Astrocyte (in vitro differentiated cells and primary cell): ENCODE measurements around the gene STRIP1. TPM values are rescaled to one million over a fixed set of nuclear protein-coding genes. Genes with fewer than 3 reads are reported as not detected.

Source experiments
- DNase-seq: peaks from one replicate; pipeline ENCODE4 v3.0.0-alpha.2; 2010; ENCODE audit warnings: low read depth
- FAIRE-seq: peaks from 2 replicates; lab custom pipeline; 2011; peaks lifted over from hg19 to GRCh38; lab: Jason Lieb, UNC
- H2AFZ ChIP-seq: 2 replicates; pipeline ENCODE4 v1.6.0; 2012; ENCODE audit warnings: low read depth, low read length, inconsistent platforms
- H3K27ac ChIP-seq: 2 replicates; pipeline ENCODE4 v1.5.1; 2011; ENCODE audit warnings: low read depth, low read length, inconsistent platforms
- H3K27me3 ChIP-seq: 2 replicates; pipeline ENCODE4 v1.6.0; 2011; ENCODE audit warnings: low read length, inconsistent platforms; ENCODE audit not compliant: insufficient read depth
- H3K36me3 ChIP-seq: 2 replicates; pipeline ENCODE4 v1.5.1; 2011; ENCODE audit warnings: low read length, inconsistent platforms; ENCODE audit not compliant: insufficient read depth
- H3K4me1 ChIP-seq: 2 replicates; pipeline ENCODE4 v1.5.1; 2011; ENCODE audit warnings: low read length, inconsistent platforms; ENCODE audit not compliant: insufficient read depth
- H3K4me2 ChIP-seq: 2 replicates; pipeline ENCODE4 v1.6.0; 2012; ENCODE audit warnings: low read length, inconsistent platforms
- H3K4me3 ChIP-seq: 2 replicates; pipeline ENCODE4 v1.5.1; 2011; ENCODE audit warnings: low read depth, mild to moderate bottlenecking, low read length, inconsistent platforms; ENCODE audit not compliant: insufficient read depth
- H3K79me2 ChIP-seq: 2 replicates; pipeline ENCODE4 v1.6.0; 2012; ENCODE audit warnings: mild to moderate bottlenecking, low read length, inconsistent platforms; ENCODE audit not compliant: insufficient read depth
- H3K9ac ChIP-seq: 2 replicates; pipeline ENCODE4 v1.6.0; 2012; ENCODE audit warnings: mild to moderate bottlenecking, low read length, inconsistent platforms
- H3K9me3 ChIP-seq: 2 replicates; pipeline ENCODE4 v1.5.1; 2012; ENCODE audit warnings: low read depth, mild to moderate bottlenecking, low read length, inconsistent platforms; ENCODE audit not compliant: insufficient read depth
- H4K20me1 ChIP-seq: 2 replicates; pipeline ENCODE4 v1.6.0; 2012; ENCODE audit warnings: low read length, inconsistent platforms; ENCODE audit not compliant: insufficient read depth
- H3K27ac Mint-ChIP-seq: one replicate; pipeline ENCODE4 v1.8.0; 2021; ENCODE audit warnings: mild to moderate bottlenecking, mixed read lengths; ENCODE audit not compliant: unreplicated experiment
- H3K27me3 Mint-ChIP-seq: one replicate; pipeline ENCODE4 v1.8.0; 2021; ENCODE audit warnings: low read depth, mixed read lengths; ENCODE audit not compliant: unreplicated experiment
- H3K36me3 Mint-ChIP-seq: one replicate; pipeline ENCODE4 v1.8.0; 2021; ENCODE audit warnings: low read depth, mixed read lengths; ENCODE audit not compliant: unreplicated experiment
- H3K4me1 Mint-ChIP-seq: one replicate; pipeline ENCODE4 v1.8.0; 2021; ENCODE audit warnings: low read depth, mixed read lengths; ENCODE audit not compliant: unreplicated experiment
- H3K4me3 Mint-ChIP-seq: one replicate; pipeline ENCODE4 v1.8.0; 2021; ENCODE audit warnings: mild to moderate bottlenecking, moderate library complexity, mixed read lengths; ENCODE audit not compliant: unreplicated experiment
- H3K9me3 Mint-ChIP-seq: one replicate; pipeline ENCODE4 v1.8.0; 2021; ENCODE audit warnings: mild to moderate bottlenecking, mixed read lengths; ENCODE audit not compliant: unreplicated experiment
- CTCF ChIP-seq: IDR thresholded peaks from 2 replicates; pipeline ENCODE4 v1.5.1; 2011; ENCODE audit warnings: low read depth, mild to moderate bottlenecking, inconsistent platforms, low read length, moderate library complexity; ENCODE audit not compliant: insufficient read depth
- EZH2 ChIP-seq: IDR thresholded peaks from 2 replicates; pipeline ENCODE4 v1.6.1; 2012; ENCODE audit warnings: mild to moderate bottlenecking, low read length, inconsistent platforms; ENCODE audit not compliant: insufficient read depth
- total RNA-seq: library from RNA; stranded (reverse); gene quantifications from 2 replicates; pipeline ENCODE4 v1.2.1, GENCODE V29; 2021

Gene STRIP1
- total RNA-seq, 1 donor from 2014 or later, result 40.8 TPM

- peaks cover 28% of the 10 kb centered on the region for H3K79me2 ChIP-seq
- H3K27ac ChIP-seq, result no peak overlapping the region
- TF ChIP-seq CTCF (no peak), EZH2 (no peak)
- no peak for FAIRE-seq
- H3K36me3 ChIP-seq, result peaks cover 3% of the 10 kb centered on the region
- H2AFZ ChIP-seq, result no peak overlapping the region
- H3K9me3 ChIP-seq, result no peaks in the 10 kb centered on the region
- no peak for DNase-seq
- Mint-ChIP-seq H3K36me3 (peaks cover 6% of the 10 kb centered on the region), H3K9me3 (no peaks in the 10 kb centered on the region), H3K27ac (no peak overlapping the region), H3K4me3 (no peak overlapping the region), H3K27me3 (no peaks in the 10 kb centered on the region), H3K4me1 (peaks cover 15% of the 10 kb centered on the region)
- no peak overlapping the region for H3K4me2 ChIP-seq
- H3K4me1 ChIP-seq, result peaks cover 20% of the 10 kb centered on the region
- no peaks in the 10 kb centered on the region for H3K27me3 ChIP-seq
- no peak overlapping the region for H3K9ac ChIP-seq
- peaks cover 22% of the 10 kb centered on the region for H4K20me1 ChIP-seq
- no peak overlapping the region for H3K4me3 ChIP-seq
Measured at GRCh38 chr1:110032327-110032726, 2.1 kb upstream of the STRIP1 start.

- Mint-ChIP-seq H3K4me3 (no peak overlapping the region), H3K4me1 (peaks cover 15% of the 10 kb centered on the region), H3K9me3 (no peaks in the 10 kb centered on the region), H3K27ac (no peak overlapping the region), H3K27me3 (no peaks in the 10 kb centered on the region), H3K36me3 (peaks cover 6% of the 10 kb centered on the region)
- Histone ChIP-seq H4K20me1 (peaks cover 30% of the 10 kb centered on the region), H3K27ac (no peak overlapping the region), H2AFZ (peak overlapping the region; percentile 71), H3K27me3 (no peaks in the 10 kb centered on the region), H3K9me3 (no peaks in the 10 kb centered on the region), H3K79me2 (peaks cover 32% of the 10 kb centered on the region), H3K36me3 (peaks cover 8% of the 10 kb centered on the region), H3K9ac (no peak overlapping the region), H3K4me2 (peak overlapping the region; percentile 87), H3K4me1 (peaks cover 20% of the 10 kb centered on the region), H3K4me3 (no peak overlapping the region)
- FAIRE-seq, result no peak
- no peak for DNase-seq
- TF ChIP-seq CTCF (no peak), EZH2 (no peak)
Measured at GRCh38 chr1:110033421-110033820, 1.0 kb upstream of the STRIP1 start.

GRCh38 chr1:110034040-110034450 is 379 bp upstream of the STRIP1 start:
- H3K27ac Mint-ChIP-seq, result peak overlapping the region; percentile 50
- TF ChIP-seq EZH2 (no peak), CTCF (no peak)
- H3K36me3 Mint-ChIP-seq, result peaks cover 10% of the 10 kb centered on the region
- H3K27me3 Mint-ChIP-seq, result no peaks in the 10 kb centered on the region
- Histone ChIP-seq H3K4me1 (peaks cover 20% of the 10 kb centered on the region), H3K9me3 (no peaks in the 10 kb centered on the region), H3K27ac (peak overlapping the region; percentile 44), H4K20me1 (peaks cover 37% of the 10 kb centered on the region), H3K4me3 (peak overlapping the region; percentile 76), H2AFZ (peak overlapping the region; percentile 71), H3K4me2 (peak overlapping the region; percentile 87), H3K27me3 (no peaks in the 10 kb centered on the region), H3K79me2 (peaks cover 34% of the 10 kb centered on the region), H3K9ac (peak overlapping the region; percentile 95), H3K36me3 (peaks cover 14% of the 10 kb centered on the region)
- DNase-seq (no peak), FAIRE-seq (no peak)
- no peaks in the 10 kb centered on the region for H3K9me3 Mint-ChIP-seq
- peaks cover 15% of the 10 kb centered on the region for H3K4me1 Mint-ChIP-seq
- H3K4me3 Mint-ChIP-seq, result peak overlapping the region; percentile 84
